ENCODE data around the gene FLAD1. TPM values are rescaled to one million over a fixed set of nuclear protein-coding genes. Genes with fewer than 3 reads are reported as not detected.

Gene FLAD1
- total RNA-seq, 1 donor, result 20.6 TPM

GRCh38 chr1:154953611-154954038 lies 29.5 kb upstream of the FLAD1 start:
- H3K79me2 ChIP-seq (ENCODE audit: insufficient read depth, low read length), result peaks cover 3% of the 10 kb centered on the region
- H3K27ac ChIP-seq (ENCODE audit: low read depth, low read length), result no peak overlapping the region
- no peak overlapping the region for H3K4me3 ChIP-seq (ENCODE audit: insufficient read depth, low read length)
- no peak overlapping the region for H2AFZ ChIP-seq (ENCODE audit: low read length)
- peak; percentile 60 for DNase-seq (ENCODE audit: insufficient read length, low spot score, missing footprints)
- H4K20me1 ChIP-seq (ENCODE audit: insufficient read depth, low read length), result no peaks in the 10 kb centered on the region
- no peak overlapping the region for H3K4me2 ChIP-seq (ENCODE audit: insufficient read depth, low read length)
- peaks cover 6% of the 10 kb centered on the region for H3K36me3 ChIP-seq (ENCODE audit: insufficient read depth, low read length)
- TF ChIP-seq CTCF (IDR thresholded peaks at IDR 0.05; ENCODE audit: extremely low read depth, low read depth, low read length), result no peak
- peaks cover 4% of the 10 kb centered on the region for H3K27me3 ChIP-seq (ENCODE audit: insufficient read depth, low read length)
- H3K9me3 ChIP-seq (ENCODE audit: low read depth, low read length), result no peaks in the 10 kb centered on the region
- H3K4me1 ChIP-seq (ENCODE audit: insufficient read depth, low read length), result peaks cover 22% of the 10 kb centered on the region

DNA sequence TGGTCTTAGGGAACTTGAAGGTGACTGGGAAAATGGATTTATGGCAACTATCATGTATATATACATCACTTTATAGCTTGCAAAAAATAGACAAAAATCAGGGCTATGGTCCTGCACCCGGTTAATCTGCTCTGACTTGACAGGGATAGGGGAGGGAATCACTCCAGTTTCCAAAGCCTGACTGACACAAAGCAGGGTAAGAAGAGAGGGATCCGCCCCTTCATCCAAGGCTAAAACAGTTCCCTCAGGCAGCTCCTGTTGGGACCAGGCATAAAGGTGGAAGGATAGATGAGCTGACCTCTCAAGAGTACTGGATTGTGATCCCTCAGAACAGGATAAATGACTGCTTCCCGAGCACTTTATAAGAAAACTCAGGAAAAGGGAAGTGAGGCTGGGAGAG lies 28.6 kb upstream of the FLAD1 start:
- no peak overlapping the region for H3K27ac ChIP-seq (ENCODE audit: low read depth, low read length)
- TF ChIP-seq CTCF (IDR thresholded peaks at IDR 0.05; ENCODE audit: extremely low read depth, low read depth, low read length), result no peak
- no peak overlapping the region for H3K4me3 ChIP-seq (ENCODE audit: insufficient read depth, low read length)
- no peak overlapping the region for H2AFZ ChIP-seq (ENCODE audit: low read length)
- peaks cover 3% of the 10 kb centered on the region for H3K79me2 ChIP-seq (ENCODE audit: insufficient read depth, low read length)
- no peaks in the 10 kb centered on the region for H4K20me1 ChIP-seq (ENCODE audit: insufficient read depth, low read length)
- no peak overlapping the region for H3K4me2 ChIP-seq (ENCODE audit: insufficient read depth, low read length)
- DNase-seq (ENCODE audit: insufficient read length, low spot score, missing footprints), result peak; percentile 15
- H3K9me3 ChIP-seq (ENCODE audit: low read depth, low read length), result no peaks in the 10 kb centered on the region
- peaks cover 4% of the 10 kb centered on the region for H3K27me3 ChIP-seq (ENCODE audit: insufficient read depth, low read length)
- H3K4me1 ChIP-seq (ENCODE audit: insufficient read depth, low read length), result peaks cover 22% of the 10 kb centered on the region
- peaks cover 13% of the 10 kb centered on the region for H3K36me3 ChIP-seq (ENCODE audit: insufficient read depth, low read length)

- Histone ChIP-seq H2AFZ (ENCODE audit: low read length) (peak overlapping the region; percentile 73), H3K9me3 (ENCODE audit: low read depth, low read length) (no peaks in the 10 kb centered on the region), H3K27me3 (ENCODE audit: insufficient read depth, low read length) (peaks cover 4% of the 10 kb centered on the region), H4K20me1 (ENCODE audit: insufficient read depth, low read length) (no peaks in the 10 kb centered on the region), H3K4me2 (ENCODE audit: insufficient read depth, low read length) (peak overlapping the region; percentile 95), H3K4me3 (ENCODE audit: insufficient read depth, low read length) (peak overlapping the region; percentile 76), H3K4me1 (ENCODE audit: insufficient read depth, low read length) (peaks cover 23% of the 10 kb centered on the region), H3K36me3 (ENCODE audit: insufficient read depth, low read length) (peaks cover 16% of the 10 kb centered on the region), H3K27ac (ENCODE audit: low read depth, low read length) (peak overlapping the region; percentile 79), H3K79me2 (ENCODE audit: insufficient read depth, low read length) (peaks cover 3% of the 10 kb centered on the region)
- peak; percentile 90 for DNase-seq (ENCODE audit: insufficient read length, low spot score, missing footprints)
- TF ChIP-seq CTCF (IDR thresholded peaks at IDR 0.05; ENCODE audit: extremely low read depth, low read depth, low read length), result no peak
Observed at GRCh38 chr1:154955039-154955717, 28.0 kb upstream of the FLAD1 start.

DNA sequence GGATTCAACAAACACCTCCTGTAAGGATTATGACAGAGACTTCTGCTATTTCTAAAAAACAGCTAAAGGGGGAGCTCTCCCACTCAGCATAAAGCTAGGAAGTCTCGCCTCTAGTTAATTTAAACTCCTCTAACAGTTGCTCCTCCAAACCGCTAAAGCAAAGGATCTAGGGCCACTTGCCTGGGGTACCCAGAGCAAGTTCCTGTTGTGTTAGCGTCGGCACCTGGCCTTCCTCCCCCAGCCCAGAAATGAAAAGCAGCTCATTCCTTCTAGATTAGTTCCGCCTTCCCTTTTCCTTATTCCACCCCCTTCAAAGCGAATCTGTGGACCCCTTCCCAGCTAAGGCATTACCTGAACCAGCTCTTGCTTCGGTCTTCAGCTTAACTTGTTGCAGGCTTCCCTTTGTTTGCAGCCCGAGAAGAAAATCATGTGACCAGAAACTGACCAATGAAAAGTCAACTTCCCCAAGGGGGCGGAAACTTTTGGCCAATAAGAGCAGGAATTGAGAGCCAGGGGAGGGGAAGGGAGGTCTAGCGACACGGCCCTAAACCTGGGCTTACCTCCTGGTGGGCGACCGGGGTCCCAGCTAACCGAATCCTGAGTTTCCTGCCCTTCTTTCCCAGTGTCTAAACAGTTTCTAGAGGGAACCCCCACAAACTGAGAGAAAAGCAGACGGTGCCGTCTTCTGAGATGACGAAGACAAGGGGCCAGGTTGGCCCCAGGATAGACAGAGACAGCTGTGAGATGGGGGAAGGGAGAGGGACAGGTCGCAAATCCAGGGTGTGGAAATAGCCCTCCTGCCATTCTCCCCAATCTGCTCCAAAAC lies 27.2 kb upstream of the FLAD1 start, which contains the start of gene PBXIP1:
Gene PBXIP1, minus strand, starts transcription at position 382 of the 826 bp plus-strand sequence. CDS start 2,378 bp downstream, outside the sequence.
- peak; percentile 50 for TF ChIP-seq CTCF (IDR thresholded peaks at IDR 0.05; ENCODE audit: extremely low read depth, low read depth, low read length)
- peaks cover 4% of the 10 kb centered on the region for H3K27me3 ChIP-seq (ENCODE audit: insufficient read depth, low read length)
- peak; percentile 99 for DNase-seq (ENCODE audit: insufficient read length, low spot score, missing footprints)
- peaks cover 9% of the 10 kb centered on the region for H3K79me2 ChIP-seq (ENCODE audit: insufficient read depth, low read length)
- peaks cover 16% of the 10 kb centered on the region for H3K36me3 ChIP-seq (ENCODE audit: insufficient read depth, low read length)
- H2AFZ ChIP-seq (ENCODE audit: low read length), result peak within 1 kb of the TSS; percentile 73
- H3K9me3 ChIP-seq (ENCODE audit: low read depth, low read length), result no peaks in the 10 kb centered on the region
- peak within 1 kb of the TSS; percentile 76 for H3K4me3 ChIP-seq (ENCODE audit: insufficient read depth, low read length)
- peak within 1 kb of the TSS; percentile 95 for H3K4me2 ChIP-seq (ENCODE audit: insufficient read depth, low read length)
- peaks cover 5% of the 10 kb centered on the region for H4K20me1 ChIP-seq (ENCODE audit: insufficient read depth, low read length)
- peak within 1 kb of the TSS; percentile 79 for H3K27ac ChIP-seq (ENCODE audit: low read depth, low read length)
- H3K4me1 ChIP-seq (ENCODE audit: insufficient read depth, low read length), result peaks cover 30% of the 10 kb centered on the region
